Amniotic stem cell (primary cell): ENCODE results near the gene HPCAL1.

Experiments
- DNase-seq: peaks from one replicate; lab custom pipeline; 2025; lab: John Stamatoyannopoulos, UW

HPCAL1 gene

DNA sequence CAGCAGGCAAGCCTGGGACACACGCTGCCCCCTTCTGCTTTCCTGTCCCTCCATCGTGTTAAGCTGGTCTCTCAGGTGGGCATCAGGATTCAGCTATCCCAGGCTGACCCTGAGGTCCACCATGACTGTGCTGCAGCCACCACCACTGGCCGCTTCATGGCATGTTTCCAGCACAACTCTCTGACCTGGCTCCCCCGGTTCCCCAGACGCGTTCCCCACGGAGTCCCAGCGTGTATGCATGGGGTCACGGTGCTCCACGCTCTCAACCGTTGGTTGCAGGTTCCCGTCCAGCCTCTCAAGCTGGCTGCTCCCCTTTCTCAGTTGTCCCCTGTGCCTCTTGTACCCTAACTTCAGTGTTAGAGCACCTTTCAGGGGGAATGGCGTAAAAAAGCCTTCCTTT is 20.3 kb downstream of the HPCAL1 start:
- no peak for DNase-seq

- no peak for DNase-seq
Observed at GRCh38 chr2:10323535-10323934, 20.8 kb downstream of the HPCAL1 start.

- no peak for DNase-seq
Observed at GRCh38 chr2:10324095-10324832, 21.6 kb downstream of the HPCAL1 start.

DNA sequence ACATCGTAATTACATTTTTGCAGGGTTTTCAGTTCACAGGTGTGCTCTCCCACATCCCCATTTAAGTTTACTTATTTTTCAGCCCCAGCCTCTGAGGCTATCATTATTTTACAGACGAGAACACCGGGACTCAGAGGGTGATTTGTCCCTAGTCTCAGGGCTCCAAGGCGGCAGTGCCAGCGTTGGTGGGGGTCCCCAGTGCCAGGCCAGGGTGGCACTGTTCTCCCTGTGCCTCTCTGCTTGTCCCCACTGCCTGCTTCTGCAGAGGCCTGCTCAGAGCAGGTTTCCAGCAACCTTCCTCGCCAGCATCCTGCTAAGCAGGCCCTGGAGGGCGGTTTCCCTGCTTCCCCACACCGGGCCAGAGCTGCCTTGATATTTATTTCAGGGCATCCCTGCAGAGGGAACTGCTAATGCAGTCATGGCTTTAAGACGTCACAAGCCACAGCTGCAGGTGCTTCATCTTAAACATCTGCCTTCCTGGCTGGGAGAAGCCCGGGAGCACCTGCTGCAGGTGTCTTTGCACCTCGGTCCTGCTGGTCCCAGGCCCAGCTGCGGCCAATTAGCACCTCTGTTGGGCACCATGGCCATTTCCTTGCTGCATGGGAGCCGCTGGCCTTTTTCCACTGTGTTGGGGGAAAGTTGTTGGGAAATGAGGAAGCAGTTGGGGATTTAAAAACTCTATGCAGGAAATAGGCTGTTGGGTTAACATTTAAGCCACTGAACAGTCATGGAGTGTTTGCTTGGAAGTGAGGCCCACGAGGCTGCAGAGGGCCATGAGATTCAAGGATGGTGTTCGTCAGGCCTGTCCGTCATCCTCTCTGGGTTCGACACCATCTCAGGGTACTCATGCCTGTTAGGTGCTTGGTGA is 22.8 kb downstream of the HPCAL1 start:
- no peak for DNase-seq

- no peak for DNase-seq
Observed at GRCh38 chr2:10326151-10326616, 23.5 kb downstream of the HPCAL1 start.

DNA sequence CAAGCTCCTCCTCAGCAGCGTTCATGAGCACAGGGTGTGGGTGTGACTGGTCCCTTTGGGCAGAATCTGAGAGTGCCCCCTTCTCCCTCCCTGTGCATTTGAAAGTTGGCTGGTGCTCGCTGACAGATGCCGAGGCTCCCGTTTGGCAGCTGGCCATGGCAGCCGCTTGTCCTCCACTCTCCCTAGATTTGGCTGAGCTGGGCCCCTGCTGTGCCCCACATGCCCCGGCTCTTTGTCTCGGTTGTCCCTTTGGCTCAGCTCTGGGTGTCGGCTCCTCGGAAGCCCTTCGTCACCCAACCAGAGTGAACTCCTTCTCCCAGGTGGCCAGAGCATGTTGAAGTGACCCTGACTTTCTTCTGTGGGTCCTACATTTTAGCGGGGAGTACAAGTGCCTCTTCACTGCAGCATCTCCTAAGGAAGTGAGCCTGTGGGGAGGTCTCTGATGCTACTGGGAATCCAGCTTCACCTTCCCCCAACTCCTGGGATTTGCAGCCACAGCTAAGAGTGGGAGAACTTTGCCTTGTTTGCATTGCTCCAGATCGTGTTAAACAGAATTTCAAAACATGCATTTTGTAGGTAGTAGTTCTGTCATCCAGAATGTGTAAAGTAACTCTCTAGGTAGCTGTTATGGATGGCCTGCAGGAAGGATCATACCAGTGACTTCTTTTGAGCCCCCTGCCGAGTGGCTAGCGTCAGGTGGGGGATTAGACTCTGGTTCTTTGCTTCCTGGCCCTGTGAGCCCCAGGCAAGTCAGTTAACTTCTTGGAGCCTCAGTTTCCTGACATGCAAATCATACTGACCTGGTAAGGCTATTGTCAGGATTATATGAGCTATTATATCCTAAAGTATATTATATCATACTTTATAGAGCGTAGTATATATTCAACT is 24.2 kb downstream of the HPCAL1 start:
- DNase-seq = no peak

DNA sequence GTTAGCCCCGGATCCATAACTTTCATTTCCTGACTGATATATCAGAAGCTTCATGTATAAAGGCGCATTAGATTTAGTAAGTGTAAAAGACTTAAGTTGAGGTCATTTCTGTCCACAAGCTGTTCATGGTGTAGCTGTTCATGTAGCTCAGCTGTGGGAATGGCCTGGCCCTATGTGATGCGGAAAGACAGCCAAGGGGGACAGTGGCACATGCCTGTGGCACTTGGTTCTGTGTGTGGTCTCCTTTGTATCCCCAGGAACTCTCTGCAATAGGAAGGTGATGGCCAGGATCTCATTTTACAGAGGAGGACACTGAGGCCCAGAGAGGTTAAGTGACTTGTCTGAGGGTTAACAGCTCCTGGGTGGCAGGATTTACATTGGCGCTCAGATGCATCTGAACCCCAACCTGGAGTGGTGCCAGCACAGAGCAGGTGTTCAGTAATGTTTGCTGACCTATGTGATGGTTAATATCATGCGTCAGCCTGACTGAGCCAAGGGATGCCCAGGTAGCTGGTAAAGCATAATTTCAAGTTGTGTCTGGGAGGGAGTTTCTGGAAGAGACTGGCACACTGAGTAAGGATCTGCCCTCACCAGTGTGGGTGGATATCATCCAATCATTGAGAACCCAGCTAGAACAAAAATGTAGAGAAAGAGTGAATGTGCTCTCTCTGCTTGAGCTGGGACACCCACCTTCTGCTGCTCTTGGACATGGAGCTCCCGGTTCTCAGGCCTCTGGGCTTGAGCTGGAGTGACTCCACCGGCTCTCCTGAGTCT is 25.4 kb downstream of the HPCAL1 start:
- no peak for DNase-seq

- no peak for DNase-seq
Observed at GRCh38 chr2:10328670-10329579, 26.2 kb downstream of the HPCAL1 start.

DNA sequence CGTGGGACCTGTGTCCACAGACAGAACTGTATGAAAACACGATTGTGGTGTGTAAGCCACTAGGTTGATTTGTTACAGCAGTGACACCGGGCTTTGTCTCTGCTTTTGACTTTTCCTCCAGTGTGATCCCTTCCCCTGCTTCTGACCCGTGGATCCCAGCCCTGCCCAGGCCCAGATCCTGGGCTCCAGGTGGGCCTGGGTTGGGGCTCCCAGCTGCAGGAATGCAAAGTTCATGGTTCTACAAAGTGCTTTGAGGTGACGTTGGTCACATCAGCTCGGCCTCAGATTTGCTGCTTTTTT is 26.8 kb downstream of the HPCAL1 start:
- DNase-seq = no peak

DNA sequence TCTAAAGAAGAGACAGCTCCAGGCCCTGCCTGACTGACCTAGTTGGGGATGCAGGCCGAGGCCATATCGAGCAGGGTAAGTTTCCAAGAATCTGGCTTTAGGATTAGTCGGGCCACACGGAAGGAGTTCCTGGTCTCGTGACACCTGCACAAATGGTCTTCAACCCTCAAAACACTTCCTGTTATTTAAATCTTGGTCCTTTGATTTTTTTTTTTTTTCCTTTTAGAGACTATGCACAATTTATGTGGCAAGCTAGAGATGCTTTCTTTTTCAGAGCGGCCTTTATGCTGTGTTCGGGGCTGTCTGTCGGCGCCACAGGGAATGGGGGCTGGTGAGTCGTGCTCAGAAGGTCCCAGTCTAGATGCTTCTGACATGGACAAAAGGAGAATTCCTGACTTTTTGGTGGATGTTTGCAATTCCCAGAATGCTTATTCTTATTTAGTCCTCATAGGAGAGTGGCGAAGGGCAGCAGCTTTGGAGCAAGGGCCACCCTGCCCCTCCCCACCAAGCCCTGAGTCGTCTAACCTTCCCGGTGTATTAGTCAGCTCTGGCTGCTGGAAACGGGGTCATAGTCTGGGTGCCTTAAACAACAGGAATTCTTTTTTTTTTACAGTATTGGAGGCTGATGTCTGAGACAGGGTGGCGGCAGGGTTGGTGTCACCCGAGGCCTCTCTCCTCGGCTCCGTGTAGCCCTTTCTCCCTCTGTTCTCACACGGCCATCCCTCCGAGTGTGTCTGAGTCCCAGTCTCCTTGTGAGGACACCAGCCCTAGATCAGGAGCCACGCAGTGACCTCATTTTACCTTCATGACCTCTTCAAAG is 27.4 kb downstream of the HPCAL1 start:
- DNase-seq = no peak

DNA sequence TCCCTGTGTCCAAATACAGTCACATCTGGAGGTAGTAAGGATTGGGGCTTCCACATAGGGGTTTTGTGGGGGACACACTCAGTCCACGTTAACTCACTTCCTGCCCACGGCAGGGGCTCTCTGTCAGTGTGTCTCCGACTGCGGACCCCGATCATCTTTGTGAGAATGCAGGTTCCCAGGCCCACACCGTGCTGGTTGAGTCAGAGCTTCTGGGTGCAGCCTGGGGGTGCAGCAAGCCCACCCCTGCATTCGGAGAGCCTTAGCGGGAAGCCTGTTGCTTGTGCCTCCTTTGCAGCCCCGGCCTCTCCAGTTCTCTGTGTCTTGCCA is 28.0 kb downstream of the HPCAL1 start:
- no peak for DNase-seq

DNA sequence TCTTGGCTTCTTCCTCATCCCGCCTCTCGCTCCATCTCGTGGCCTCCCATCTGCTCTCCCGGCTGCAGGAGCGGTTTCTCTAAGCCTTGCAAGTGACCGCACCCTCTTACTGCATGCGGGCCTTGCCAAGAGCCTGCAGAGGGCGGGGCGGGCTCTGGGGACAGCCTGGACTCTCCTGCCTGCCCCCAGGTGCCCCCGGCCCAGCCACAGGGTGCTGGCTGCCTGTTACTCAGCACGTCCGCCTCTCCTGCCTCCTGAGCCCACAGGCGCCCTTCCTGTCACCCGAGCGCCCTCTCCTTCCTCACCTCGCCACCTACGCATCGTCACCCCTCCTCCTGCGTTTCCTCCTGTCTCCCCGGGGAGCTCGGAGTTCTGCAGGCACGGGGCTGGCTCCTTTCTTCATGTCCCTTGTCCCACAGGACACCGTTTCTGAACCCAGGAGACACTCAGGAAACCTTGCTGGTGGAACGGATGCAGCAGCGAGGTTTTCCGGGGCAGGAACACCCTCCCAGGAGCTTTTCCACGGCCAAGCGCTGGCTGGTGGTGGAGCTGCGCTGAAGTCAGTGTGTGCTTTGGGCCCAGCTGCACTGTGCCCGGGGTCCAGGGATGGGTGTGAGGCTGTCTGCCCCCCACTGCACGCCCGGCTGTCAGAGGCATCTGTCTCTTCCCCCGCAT is 28.5 kb downstream of the HPCAL1 start:
- no peak for DNase-seq

DNA sequence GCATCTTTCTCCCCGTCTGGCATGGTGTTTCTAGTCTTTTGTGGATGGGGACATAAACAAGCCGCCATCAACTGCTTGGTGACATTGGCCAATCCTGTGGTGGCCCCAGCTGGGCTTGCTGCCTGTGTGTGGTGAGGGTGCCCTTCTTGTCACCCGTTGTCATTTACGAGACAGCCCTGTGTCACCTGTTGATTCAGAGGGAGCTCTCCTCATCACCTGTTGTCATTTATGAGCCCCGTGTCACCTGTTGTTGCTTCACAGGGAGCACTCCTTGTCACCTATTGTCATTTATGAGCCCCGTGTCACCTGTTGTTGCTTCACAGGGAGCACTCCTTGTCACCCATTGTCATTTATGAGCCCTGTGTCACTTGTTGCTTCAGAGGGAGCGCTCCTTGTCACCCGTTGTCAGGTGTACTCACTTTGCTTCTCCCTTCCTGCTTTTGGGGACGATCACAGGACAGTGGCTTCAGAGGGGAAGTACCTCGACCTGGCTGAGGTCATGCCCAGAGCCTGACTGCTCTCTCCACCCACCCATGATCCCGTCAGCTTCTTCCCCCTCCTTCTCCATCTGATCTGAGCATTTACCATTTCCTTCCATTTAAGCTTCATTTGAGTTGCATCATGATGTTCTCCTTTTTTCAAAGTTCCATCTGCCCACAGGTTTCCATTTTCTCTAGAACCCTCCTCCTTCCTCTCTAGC is 29.1 kb downstream of the HPCAL1 start:
- no peak for DNase-seq

DNA sequence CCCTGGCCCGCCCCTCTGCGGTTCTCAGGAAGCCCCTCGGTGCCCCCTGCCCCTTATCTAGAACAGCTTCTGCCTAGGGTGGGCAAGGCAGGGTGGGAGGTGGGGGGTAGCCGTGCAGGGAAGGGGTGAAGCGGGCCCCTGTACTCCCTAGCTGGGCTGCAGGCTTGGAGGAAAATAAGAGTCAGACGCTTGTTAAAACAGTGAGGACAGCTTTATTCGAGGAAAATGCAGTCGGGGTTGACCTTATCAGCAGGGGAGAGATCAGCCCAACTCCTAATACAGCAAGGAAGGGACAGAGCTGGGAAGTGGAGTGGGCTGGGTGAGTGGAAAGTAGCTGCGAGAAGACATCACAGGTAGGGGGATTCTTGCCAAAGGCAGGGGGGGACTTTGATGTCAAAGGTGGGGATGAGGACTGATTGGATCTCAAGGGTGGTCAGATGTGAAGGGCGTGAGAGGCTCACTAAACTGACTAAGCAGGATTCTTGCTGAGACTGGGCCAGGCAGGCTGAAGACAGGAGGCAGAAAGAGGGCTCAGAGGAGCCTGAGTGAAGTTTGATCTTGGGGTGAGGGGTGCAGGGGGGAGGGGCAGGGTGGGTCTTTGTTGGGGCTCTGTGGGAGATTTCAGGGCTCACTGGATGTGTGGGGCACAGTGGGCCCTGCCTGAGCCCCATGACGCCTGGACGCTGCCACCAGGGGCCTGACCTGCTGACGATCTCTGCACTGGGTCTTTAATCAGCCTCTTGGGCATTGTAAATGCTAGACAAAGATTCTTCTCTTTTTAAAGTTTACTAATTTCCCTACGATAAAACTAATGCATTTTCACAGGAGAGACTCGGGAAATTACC is 29.9 kb downstream of the HPCAL1 start:
- no peak for DNase-seq

DNA sequence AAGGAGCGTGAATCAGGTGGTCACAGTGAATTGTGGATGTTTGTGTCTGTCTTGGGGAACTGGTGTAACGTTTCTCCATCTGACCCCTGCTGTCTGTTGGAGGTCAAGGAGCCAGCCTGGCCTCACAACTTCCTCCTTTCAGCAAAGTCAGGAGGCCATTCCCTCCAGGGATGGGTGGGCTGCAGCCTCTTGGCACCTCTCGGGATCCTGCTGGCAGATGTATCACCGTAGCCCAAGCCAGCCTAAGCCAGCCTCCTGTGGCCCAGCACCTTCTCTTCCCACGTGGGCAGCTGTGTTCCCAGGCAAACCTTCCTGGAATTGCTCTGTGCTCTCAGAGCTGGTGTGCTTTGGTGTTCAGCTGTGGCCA is 30.5 kb downstream of the HPCAL1 start:
- DNase-seq = no peak

GRCh38 chr2:10333966-10334365 is 31.3 kb downstream of the HPCAL1 start:
- no peak for DNase-seq

DNA sequence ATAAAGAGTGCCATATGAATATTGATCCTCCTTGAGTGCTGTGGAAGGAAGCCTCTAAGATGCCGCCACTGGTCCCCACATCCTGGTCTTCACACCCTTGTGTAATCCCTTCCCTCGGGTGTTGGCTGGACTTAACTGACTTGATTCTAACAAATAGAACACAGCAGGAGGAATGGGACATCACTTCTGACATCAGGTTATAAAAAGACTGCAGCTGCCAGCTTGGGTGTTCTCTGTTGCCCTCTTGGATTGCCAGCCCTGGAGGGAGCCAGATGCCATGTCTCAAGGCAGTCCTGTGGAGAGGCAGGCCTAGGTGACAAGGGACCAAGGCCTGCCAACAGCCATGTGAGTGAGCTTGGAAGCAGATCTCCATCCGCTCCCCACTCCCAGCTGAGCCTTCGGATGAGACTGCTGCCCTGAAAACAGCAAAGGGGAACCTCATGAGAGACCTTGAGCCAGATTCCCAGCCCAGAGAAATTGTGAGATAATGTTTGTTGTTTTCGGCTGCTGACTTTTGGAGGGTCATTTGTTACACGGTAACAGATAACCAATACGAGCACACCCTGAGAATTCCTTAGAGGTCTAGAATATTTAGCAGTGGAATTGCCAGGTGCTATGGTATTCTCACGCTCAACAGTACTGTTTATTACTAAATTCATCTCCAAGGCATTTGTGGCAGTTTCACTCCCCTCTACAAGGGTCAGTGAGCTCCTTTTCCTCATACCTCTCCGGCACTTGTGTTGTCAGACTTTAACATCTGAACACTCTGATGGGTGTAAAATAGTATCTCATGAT is 32.5 kb downstream of the HPCAL1 start:
- DNase-seq = no peak
